ENCODE data around the gene NDUFA5.
A peak's percentile ranks its signal among the peaks of the same experiment; 100 is the strongest.
"Not testable (repeated sequence)": the region's sequence is repeated elsewhere in the genome, so short reads cannot be mapped to it uniquely, and the experiment has no call there.

Gene NDUFA5

GRCh38 chr7:123526533-123526932 is 31.1 kb downstream of the NDUFA5 start:
- H3K79me1 ChIP-seq (replicated peaks; ENCODE audit: low read length, poor library complexity, severe bottlenecking); H3K14ac ChIP-seq (ENCODE audit: low read length in 2 of 2); H3K9ac ChIP-seq (ENCODE audit: low read length); H3K4me2 ChIP-seq (ENCODE audit: low read length, poor library complexity, severe bottlenecking); H2BK12ac ChIP-seq (ENCODE audit: low read length in 2 of 2); DNase-seq; H4K8ac ChIP-seq (ENCODE audit: low read length); H3K4me1 ChIP-seq (ENCODE audit: control insufficient read depth, insufficient read depth, low read depth, low read length); H3K27me3 ChIP-seq (ENCODE audit: control insufficient read depth in 1 of 2, insufficient read depth in 1 of 2, low read length in 2 of 2); H3K36me3 ChIP-seq (ENCODE audit: control insufficient read depth in 1 of 2, insufficient read depth in 2 of 2, low read depth in 1 of 2, low read length in 2 of 2); H3K18ac ChIP-seq (ENCODE audit: low read depth in 1 of 2, low read length in 2 of 2); H4K91ac ChIP-seq (ENCODE audit: low read length); H3K4ac ChIP-seq (ENCODE audit: low read depth in 1 of 2, low read length in 2 of 2); H2AFZ ChIP-seq (ENCODE audit: low read depth, low read length); H2BK5ac ChIP-seq (ENCODE audit: low read depth, low read length, poor library complexity, severe bottlenecking); H3K4me3 ChIP-seq (ENCODE audit: insufficient read depth in 1 of 2, low read depth in 1 of 2, low read length in 2 of 2); H3K9me3 ChIP-seq (ENCODE audit: control insufficient read depth, low read length); H2BK120ac ChIP-seq (ENCODE audit: low read depth, low read length); H3K23ac ChIP-seq (ENCODE audit: low read length in 2 of 2); H2BK15ac ChIP-seq (ENCODE audit: low read depth, poor library complexity, severe bottlenecking); H2AK5ac ChIP-seq (ENCODE audit: low read length, severe bottlenecking); H3K27ac ChIP-seq (ENCODE audit: low read length, poor library complexity, severe bottlenecking): not testable (repeated sequence)
- 83% methylated on average over 2 of the region's 7 CpGs for WGBS

DNA sequence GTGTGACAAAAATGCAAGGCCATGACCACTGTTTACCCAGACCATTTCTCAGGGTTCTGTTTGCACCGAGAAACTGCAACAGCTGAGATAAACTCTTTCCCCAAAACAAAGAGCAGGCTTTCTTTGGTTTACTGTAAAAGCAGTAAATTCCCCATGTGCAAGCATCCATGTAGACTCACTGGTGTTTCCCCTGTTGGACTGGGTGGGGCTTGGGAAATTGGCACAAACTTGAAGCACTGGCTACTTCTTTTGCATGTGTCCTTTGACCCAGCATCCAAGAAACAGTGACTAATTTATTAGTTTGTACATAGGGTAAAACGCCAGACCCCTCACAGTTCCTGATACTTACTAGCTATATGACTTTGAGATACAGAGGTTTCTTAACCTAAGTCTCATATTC is 35.6 kb downstream of the NDUFA5 start:
- H3K14ac ChIP-seq (ENCODE audit: low read length in 2 of 2), result no peak overlapping the region
- peaks cover 2% of the 10 kb centered on the region for H3K4me1 ChIP-seq (ENCODE audit: control insufficient read depth, insufficient read depth, low read depth, low read length)
- WGBS, result no CpG with 5 or more reads among the region's 2 CpGs
- H3K23ac ChIP-seq (ENCODE audit: low read length in 2 of 2), result no peak overlapping the region
- H2BK120ac ChIP-seq (ENCODE audit: low read depth, low read length), result no peak overlapping the region
- no peak overlapping the region for H3K4me3 ChIP-seq (ENCODE audit: insufficient read depth in 1 of 2, low read depth in 1 of 2, low read length in 2 of 2)
- no peaks in the 10 kb centered on the region for H3K27me3 ChIP-seq (ENCODE audit: control insufficient read depth in 1 of 2, insufficient read depth in 1 of 2, low read length in 2 of 2)
- H3K9ac ChIP-seq (ENCODE audit: low read length), result no peak overlapping the region
- H3K79me1 ChIP-seq (replicated peaks; ENCODE audit: low read length, poor library complexity, severe bottlenecking), result no peaks in the 10 kb centered on the region
- H2BK15ac ChIP-seq (ENCODE audit: low read depth, poor library complexity, severe bottlenecking), result no peak overlapping the region
- peak overlapping the region; percentile 62 for H2BK5ac ChIP-seq (ENCODE audit: low read depth, low read length, poor library complexity, severe bottlenecking)
- no peaks in the 10 kb centered on the region for H3K9me3 ChIP-seq (ENCODE audit: control insufficient read depth, low read length)
- H3K36me3 ChIP-seq (ENCODE audit: control insufficient read depth in 1 of 2, insufficient read depth in 2 of 2, low read depth in 1 of 2, low read length in 2 of 2), result no peaks in the 10 kb centered on the region
- H4K91ac ChIP-seq (ENCODE audit: low read length), result no peak overlapping the region
- no peak overlapping the region for H3K4ac ChIP-seq (ENCODE audit: low read depth in 1 of 2, low read length in 2 of 2)
- H3K4me2 ChIP-seq (ENCODE audit: low read length, poor library complexity, severe bottlenecking), result peak overlapping the region; percentile 60
- H2BK12ac ChIP-seq (ENCODE audit: low read length in 2 of 2), result no peak overlapping the region
- DNase-seq, result peak; percentile 46
- no peak overlapping the region for H3K18ac ChIP-seq (ENCODE audit: low read depth in 1 of 2, low read length in 2 of 2)
- H2AK5ac ChIP-seq (ENCODE audit: low read length, severe bottlenecking), result no peak overlapping the region
- no peak overlapping the region for H2AFZ ChIP-seq (ENCODE audit: low read depth, low read length)
- H3K27ac ChIP-seq (ENCODE audit: low read length, poor library complexity, severe bottlenecking), result peak overlapping the region; percentile 85
- no peak overlapping the region for H4K8ac ChIP-seq (ENCODE audit: low read length)

- H3K27ac ChIP-seq (ENCODE audit: low read length, poor library complexity, severe bottlenecking), result no peak overlapping the region
- WGBS, result 89% methylated on average over 2 of the region's 2 CpGs
- H2AK5ac ChIP-seq (ENCODE audit: low read length, severe bottlenecking), result no peak overlapping the region
- H3K4me1 ChIP-seq (ENCODE audit: control insufficient read depth, insufficient read depth, low read depth, low read length), result no peaks in the 10 kb centered on the region
- peaks cover 2% of the 10 kb centered on the region for H3K79me1 ChIP-seq (replicated peaks; ENCODE audit: low read length, poor library complexity, severe bottlenecking)
- no peak overlapping the region for H2BK15ac ChIP-seq (ENCODE audit: low read depth, poor library complexity, severe bottlenecking)
- no peak overlapping the region for H3K4ac ChIP-seq (ENCODE audit: low read depth in 1 of 2, low read length in 2 of 2)
- no peaks in the 10 kb centered on the region for H3K27me3 ChIP-seq (ENCODE audit: control insufficient read depth in 1 of 2, insufficient read depth in 1 of 2, low read length in 2 of 2)
- no peak overlapping the region for H2AFZ ChIP-seq (ENCODE audit: low read depth, low read length)
- H3K23ac ChIP-seq (ENCODE audit: low read length in 2 of 2), result no peak overlapping the region
- H4K8ac ChIP-seq (ENCODE audit: low read length), result no peak overlapping the region
- peaks cover 3% of the 10 kb centered on the region for H3K9me3 ChIP-seq (ENCODE audit: control insufficient read depth, low read length)
- H3K14ac ChIP-seq (ENCODE audit: low read length in 2 of 2), result no peak overlapping the region
- H2BK12ac ChIP-seq (ENCODE audit: low read length in 2 of 2), result no peak overlapping the region
- no peak overlapping the region for H3K4me3 ChIP-seq (ENCODE audit: insufficient read depth in 1 of 2, low read depth in 1 of 2, low read length in 2 of 2)
- H4K91ac ChIP-seq (ENCODE audit: low read length), result no peak overlapping the region
- no peaks in the 10 kb centered on the region for H3K36me3 ChIP-seq (ENCODE audit: control insufficient read depth in 1 of 2, insufficient read depth in 2 of 2, low read depth in 1 of 2, low read length in 2 of 2)
- H3K4me2 ChIP-seq (ENCODE audit: low read length, poor library complexity, severe bottlenecking), result no peak overlapping the region
- no peak overlapping the region for H3K18ac ChIP-seq (ENCODE audit: low read depth in 1 of 2, low read length in 2 of 2)
- H2BK5ac ChIP-seq (ENCODE audit: low read depth, low read length, poor library complexity, severe bottlenecking), result no peak overlapping the region
- no peak overlapping the region for H3K9ac ChIP-seq (ENCODE audit: low read length)
- DNase-seq, result no peak
- no peak overlapping the region for H2BK120ac ChIP-seq (ENCODE audit: low read depth, low read length)
Measured at GRCh38 chr7:123505221-123505620, 52.4 kb downstream of the NDUFA5 start.

- no peak overlapping the region for H3K27ac ChIP-seq (ENCODE audit: low read length, poor library complexity, severe bottlenecking)
- no peak overlapping the region for H4K8ac ChIP-seq (ENCODE audit: low read length)
- DNase-seq, result no peak
- no peak overlapping the region for H2AFZ ChIP-seq (ENCODE audit: low read depth, low read length)
- no peaks in the 10 kb centered on the region for H3K27me3 ChIP-seq (ENCODE audit: control insufficient read depth in 1 of 2, insufficient read depth in 1 of 2, low read length in 2 of 2)
- H2BK15ac ChIP-seq (ENCODE audit: low read depth, poor library complexity, severe bottlenecking), result no peak overlapping the region
- no peak overlapping the region for H3K18ac ChIP-seq (ENCODE audit: low read depth in 1 of 2, low read length in 2 of 2)
- no peak overlapping the region for H3K23ac ChIP-seq (ENCODE audit: low read length in 2 of 2)
- H2BK5ac ChIP-seq (ENCODE audit: low read depth, low read length, poor library complexity, severe bottlenecking), result no peak overlapping the region
- H3K4me3 ChIP-seq (ENCODE audit: insufficient read depth in 1 of 2, low read depth in 1 of 2, low read length in 2 of 2), result no peak overlapping the region
- no peaks in the 10 kb centered on the region for H3K4me1 ChIP-seq (ENCODE audit: control insufficient read depth, insufficient read depth, low read depth, low read length)
- 90% methylated on average over 4 of the region's 5 CpGs for WGBS
- H3K9me3 ChIP-seq (ENCODE audit: control insufficient read depth, low read length), result peaks cover 3% of the 10 kb centered on the region
- H2BK120ac ChIP-seq (ENCODE audit: low read depth, low read length), result no peak overlapping the region
- H3K4ac ChIP-seq (ENCODE audit: low read depth in 1 of 2, low read length in 2 of 2), result no peak overlapping the region
- no peak overlapping the region for H2BK12ac ChIP-seq (ENCODE audit: low read length in 2 of 2)
- peaks cover 2% of the 10 kb centered on the region for H3K79me1 ChIP-seq (replicated peaks; ENCODE audit: low read length, poor library complexity, severe bottlenecking)
- H3K36me3 ChIP-seq (ENCODE audit: control insufficient read depth in 1 of 2, insufficient read depth in 2 of 2, low read depth in 1 of 2, low read length in 2 of 2), result no peaks in the 10 kb centered on the region
- no peak overlapping the region for H2AK5ac ChIP-seq (ENCODE audit: low read length, severe bottlenecking)
- no peak overlapping the region for H3K9ac ChIP-seq (ENCODE audit: low read length)
- no peak overlapping the region for H3K14ac ChIP-seq (ENCODE audit: low read length in 2 of 2)
- H4K91ac ChIP-seq (ENCODE audit: low read length), result no peak overlapping the region
- no peak overlapping the region for H3K4me2 ChIP-seq (ENCODE audit: low read length, poor library complexity, severe bottlenecking)
Measured at GRCh38 chr7:123502201-123502600, 55.4 kb downstream of the NDUFA5 start.
